Measurements from ENCODE around the gene SYNPO2.

- no peak for TF ChIP-seq GATA2 (IDR thresholded peaks at IDR 0.05; ENCODE audit: low read depth, low read length)
- no peak for TF ChIP-seq GATA3 (IDR thresholded peaks at IDR 0.05; ENCODE audit: low read depth, low read length)
Measured at GRCh38 chr4:118983293-118983692, 94.6 kb downstream of the SYNPO2 start.

All from SH-SY5Y (cell line).